Stimulated activated CD8-positive, alpha-beta memory T cell treated with anti-CD3 and anti-CD28 coated beads, Interleukin-15, amount 100 ng/mL, for 24 hours (primary cell): ENCODE results near the gene BMP5.

ENCODE experiments used
- DNase-seq: peaks from one replicate; pipeline ENCODE4 v3.0.0-alpha.2; 2020; ENCODE audit warnings: low read depth

BMP5 gene

GRCh38 chr6:55708711-55709110 lies 166.7 kb downstream of the BMP5 start:
- no peak for DNase-seq

GRCh38 chr6:55705451-55706440 lies 169.6 kb downstream of the BMP5 start:
- no peak for DNase-seq

- no peak for DNase-seq
Measured at GRCh38 chr6:55704421-55704820, 171.0 kb downstream of the BMP5 start.
